CD14-positive monocyte (primary cell): ENCODE data around the gene ABCC11. TPM values are rescaled to one million over a fixed set of nuclear protein-coding genes. Genes with fewer than 3 reads are reported as not detected.
A peak's percentile ranks its signal among the peaks of the same experiment; 100 is the strongest.
"Not testable (repeated sequence)": the region's sequence is repeated elsewhere in the genome, so short reads cannot be mapped to it uniquely, and the experiment has no call there.

Experiments used
- DNase-seq, 3 donors: peaks; one replicate each; pipeline ENCODE4 v3.0.0-alpha.2; 2011 to 2022
- H2AFZ ChIP-seq: 2 replicates; pipeline ENCODE4 v1.6.0; 2012; ENCODE audit warnings: mild to moderate bottlenecking, low read depth, low read length, inconsistent platforms; ENCODE audit not compliant: insufficient read depth, poor library complexity, severe bottlenecking
- H3K27ac ChIP-seq, 2 donors: 1 replicate in 1 of 2; 2 replicates in 1 of 2; pipeline ENCODE4 v1.5.1; 2012 to 2013; ENCODE audit warnings: low read length in 2 of 2, control low read depth in 1 of 2, inconsistent platforms in 1 of 2, low read depth in 1 of 2, mild to moderate bottlenecking in 1 of 2
- H3K27me3 ChIP-seq, 2 donors: one replicate each; pipeline versions ENCODE4 v1.6.0 to v1.6.1; 2011 to 2013; ENCODE audit warnings: low read length in 2 of 2; ENCODE audit not compliant: control insufficient read depth in 2 of 2, insufficient read depth in 2 of 2
- H3K36me3 ChIP-seq, 2 donors: replicated peaks in 1 of 2; 1 replicate in 1 of 2; 2 replicates in 1 of 2; pipeline versions ENCODE4 v1.5.1 to v1.6.1; 2012 to 2013; ENCODE audit warnings: low read length in 2 of 2, control low read depth in 1 of 2, inconsistent platforms in 1 of 2, mild to moderate bottlenecking in 1 of 2; ENCODE audit not compliant: insufficient read depth in 2 of 2, control insufficient read depth in 1 of 2
- H3K4me1 ChIP-seq, 2 donors: 1 replicate in 1 of 2; 2 replicates in 1 of 2; pipeline versions ENCODE4 v1.5.1 to v1.6.1; 2012 to 2013; ENCODE audit warnings: low read length in 2 of 2, control low read depth in 1 of 2, inconsistent platforms in 1 of 2, mild to moderate bottlenecking in 1 of 2, moderate library complexity in 1 of 2; ENCODE audit not compliant: insufficient read depth in 2 of 2, control insufficient read depth in 1 of 2
- H3K4me2 ChIP-seq: replicated peaks from 2 replicates; pipeline ENCODE3; 2012; ENCODE audit warnings: low read length, moderate library complexity, mild to moderate bottlenecking; ENCODE audit not compliant: poor library complexity, severe bottlenecking; ENCODE audit errors: extremely low read depth
- H3K4me3 ChIP-seq, 3 experiments: fragments of 200-600 bp in 1 of 3; sonication (generic) in 1 of 3; replicated peaks in 1 of 3; 1 replicate in 2 of 3; 2 replicates in 1 of 3; pipeline ENCODE4 v1.5.1; 2011 to 2013; ENCODE audit warnings: low read length in 3 of 3, mild to moderate bottlenecking in 3 of 3, control low read depth in 2 of 3, low read depth in 2 of 3, inconsistent platforms in 1 of 3, moderate library complexity in 1 of 3
- H3K79me2 ChIP-seq: 2 replicates; pipeline ENCODE4 v1.6.0; 2012; ENCODE audit warnings: mild to moderate bottlenecking, control low read depth, inconsistent platforms, low read length, moderate library complexity; ENCODE audit not compliant: insufficient read depth
- H3K9ac ChIP-seq: 2 replicates; pipeline ENCODE4 v1.6.0; 2017; ENCODE audit warnings: low read length, mild to moderate bottlenecking; ENCODE audit not compliant: insufficient read depth, poor library complexity, severe bottlenecking
- H3K9me3 ChIP-seq, 2 donors: replicated peaks in 1 of 2; 1 replicate in 1 of 2; 2 replicates in 1 of 2; pipeline versions ENCODE4 v1.5.1 to v1.6.1; 2012 to 2013; ENCODE audit warnings: low read length in 2 of 2, control low read depth in 1 of 2; ENCODE audit not compliant: control insufficient read depth in 1 of 2, insufficient read depth in 1 of 2
- H4K20me1 ChIP-seq: 2 replicates; pipeline ENCODE4 v1.6.0; 2012; ENCODE audit warnings: mild to moderate bottlenecking, low read length, control low read depth, moderate library complexity; ENCODE audit not compliant: insufficient read depth
- H3K27ac Mint-ChIP-seq, 7 donors: one replicate each; pipeline ENCODE4 v1.8.0; 2020; ENCODE audit warnings: mild to moderate bottlenecking in 7 of 7, mixed read lengths in 7 of 7, moderate library complexity in 6 of 7, inconsistent platforms in 2 of 7
- H3K27me3 Mint-ChIP-seq, 3 donors: one replicate each; pipeline ENCODE4 v1.8.0; 2021 to 2022; ENCODE audit warnings: low read depth in 3 of 3, mild to moderate bottlenecking in 3 of 3, mixed read lengths in 3 of 3, moderate library complexity in 3 of 3, inconsistent platforms in 1 of 3
- H3K36me3 Mint-ChIP-seq, 2 donors: one replicate each; pipeline ENCODE4 v1.8.0; 2020; ENCODE audit warnings: mixed read lengths in 2 of 2, inconsistent platforms in 1 of 2, mild to moderate bottlenecking in 1 of 2
- H3K4me1 Mint-ChIP-seq: one replicate; pipeline ENCODE4 v1.8.0; 2020; ENCODE audit warnings: mild to moderate bottlenecking, mixed read lengths
- H3K4me3 Mint-ChIP-seq, 2 donors: one replicate each; pipeline ENCODE4 v1.8.0; 2020; ENCODE audit warnings: mild to moderate bottlenecking in 2 of 2, mixed read lengths in 2 of 2, moderate library complexity in 1 of 2
- H3K9me3 Mint-ChIP-seq, 7 donors: one replicate each; pipeline ENCODE4 v1.8.0; 2020 to 2022; ENCODE audit warnings: mixed read lengths in 7 of 7, mild to moderate bottlenecking in 6 of 7, moderate library complexity in 6 of 7, inconsistent platforms in 2 of 7
- WGBS: methylation state at CpG from one replicate; pipeline ENCODE4 v1.1.5; 2013; ENCODE audit warnings: missing lambda C conversion rate; ENCODE audit not compliant: insufficient coverage; 5-methylcytosine and 5-hydroxymethylcytosine counted together
- intact Hi-C, 2 donors: fragments of 100-400 bp; cut with micrococcal nuclease; formaldehyde crosslinking; loops; one replicate each; pipeline versions ENCODE4 v1.15.0 to v1.15.1; 2023
- polyA plus RNA-seq, 3 donors: library from polyadenylated mRNA; depleted of rRNA in 1 of 3; unstranded in 2 of 3; stranded (reverse) in 1 of 3; fragments of 300-500 nt in 2 of 3; fragments of >200 nt in 1 of 3; fragmentation: Illumina TruSeq in 2 of 3; gene quantifications; 1 replicate in 2 of 3; 2 replicates in 1 of 3; pipeline ENCODE4 v1.2.3, GENCODE V29; 2012 to 2021
- TF ChIP-seq, protein P1 (sequence below): fragments of 200-600 bp; IDR thresholded peaks from one replicate; pipeline ENCODE4 v1.8.0; 2022; ENCODE audit warnings: antibody characterized with exemption, mild to moderate bottlenecking

The ABCC11 gene
- polyA plus RNA-seq, 3 donors, result 0.03 TPM; not detected in 2

- Mint-ChIP-seq H3K4me1 (peaks cover 21% of the 10 kb centered on the region), H3K36me3 (peaks cover 0 to 3% of the 10 kb centered on the region in 2 donors), H3K4me3 (no peak overlapping the region), H3K27me3 (peaks cover 2 to 12% (median 2%) of the 10 kb centered on the region in 3 donors), H3K27ac (peak overlapping the region in 1 of 7 donors; percentile 75), H3K9me3 (peaks cover 0 to 2% (median 0%) of the 10 kb centered on the region in 7 donors)
- H3K4me3 ChIP-seq, result no peak overlapping the region
- H3K27ac ChIP-seq, result no peak overlapping the region
- peaks cover 9 to 10% of the 10 kb centered on the region in 2 donors for H3K4me1 ChIP-seq
- no peaks in the 10 kb centered on the region for H3K79me2 ChIP-seq
- H3K9me3 ChIP-seq, result no peaks in the 10 kb centered on the region
- H2AFZ ChIP-seq, result no peak overlapping the region
- no peak overlapping the region for H3K9ac ChIP-seq
- no peaks in the 10 kb centered on the region for H3K27me3 ChIP-seq
- 95% methylated on average over 8 of the region's 8 CpGs for WGBS
- H4K20me1 ChIP-seq, result no peaks in the 10 kb centered on the region
- DNase-seq, result no peak
- no peaks in the 10 kb centered on the region for H3K36me3 ChIP-seq
- H3K4me2 ChIP-seq, result no peak overlapping the region
- intact Hi-C loops, result no loop called here
- TF ChIP-seq, protein P1, sequence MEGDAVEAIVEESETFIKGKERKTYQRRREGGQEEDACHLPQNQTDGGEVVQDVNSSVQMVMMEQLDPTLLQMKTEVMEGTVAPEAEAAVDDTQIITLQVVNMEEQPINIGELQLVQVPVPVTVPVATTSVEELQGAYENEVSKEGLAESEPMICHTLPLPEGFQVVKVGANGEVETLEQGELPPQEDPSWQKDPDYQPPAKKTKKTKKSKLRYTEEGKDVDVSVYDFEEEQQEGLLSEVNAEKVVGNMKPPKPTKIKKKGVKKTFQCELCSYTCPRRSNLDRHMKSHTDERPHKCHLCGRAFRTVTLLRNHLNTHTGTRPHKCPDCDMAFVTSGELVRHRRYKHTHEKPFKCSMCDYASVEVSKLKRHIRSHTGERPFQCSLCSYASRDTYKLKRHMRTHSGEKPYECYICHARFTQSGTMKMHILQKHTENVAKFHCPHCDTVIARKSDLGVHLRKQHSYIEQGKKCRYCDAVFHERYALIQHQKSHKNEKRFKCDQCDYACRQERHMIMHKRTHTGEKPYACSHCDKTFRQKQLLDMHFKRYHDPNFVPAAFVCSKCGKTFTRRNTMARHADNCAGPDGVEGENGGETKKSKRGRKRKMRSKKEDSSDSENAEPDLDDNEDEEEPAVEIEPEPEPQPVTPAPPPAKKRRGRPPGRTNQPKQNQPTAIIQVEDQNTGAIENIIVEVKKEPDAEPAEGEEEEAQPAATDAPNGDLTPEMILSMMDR, result no peak
Observed at GRCh38 chr16:48182979-48183537, 64.3 kb downstream of the ABCC11 start.

DNA sequence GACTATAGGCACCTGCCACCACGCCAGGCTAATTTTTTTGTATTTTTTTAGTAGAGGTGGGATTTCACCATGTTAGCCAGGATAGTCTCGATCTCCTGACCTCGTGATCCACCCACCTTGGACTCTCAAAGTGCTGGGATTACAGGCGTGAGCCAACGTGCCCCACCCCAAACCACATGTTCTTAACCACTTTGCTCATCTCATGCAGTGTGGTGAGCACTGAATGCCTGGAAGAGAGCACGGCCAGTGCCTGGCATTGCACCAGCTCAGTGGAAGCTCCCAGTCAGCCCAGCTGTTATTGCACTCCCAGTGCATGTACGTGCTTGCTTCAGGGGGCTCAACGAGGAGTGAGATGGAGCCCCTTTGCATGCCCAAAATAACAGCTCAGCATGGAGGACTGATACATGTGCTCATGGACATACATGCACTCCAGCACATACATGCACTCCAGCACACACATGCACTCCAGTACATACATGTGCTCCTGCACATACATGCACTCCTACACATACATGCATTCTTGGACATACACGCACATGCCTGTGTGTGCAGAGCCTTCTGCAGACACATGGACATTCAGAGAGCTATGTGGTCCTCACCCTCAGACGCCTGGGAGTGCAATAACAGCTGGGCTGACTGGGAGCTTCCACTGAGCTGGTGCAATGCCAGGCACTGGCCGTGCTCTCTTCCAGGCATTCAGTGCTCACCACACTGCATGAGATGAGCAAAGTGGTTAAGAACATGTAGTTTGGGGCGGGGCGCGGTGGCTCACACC, 65.4 kb downstream of the ABCC11 start:
- H3K4me3 Mint-ChIP-seq, H3K27ac Mint-ChIP-seq, H3K27ac ChIP-seq, H3K27me3 ChIP-seq, H4K20me1 ChIP-seq, H3K4me3 ChIP-seq, H3K9me3 Mint-ChIP-seq, DNase-seq, H3K9ac ChIP-seq, intact Hi-C loops, H3K36me3 ChIP-seq, H3K9me3 ChIP-seq, H2AFZ ChIP-seq, H3K36me3 Mint-ChIP-seq, H3K4me2 ChIP-seq, H3K4me1 ChIP-seq, H3K79me2 ChIP-seq: not testable (repeated sequence)
- Mint-ChIP-seq H3K4me1 (peaks cover 10% of the 10 kb centered on the region), H3K27me3 (peaks cover 2 to 15% (median 4%) of the 10 kb centered on the region in 3 donors)
- WGBS, result 79% methylated on average over 3 of the region's 14 CpGs
